Breast epithelium (tissue), 4 donors: ENCODE data around the gene TTC23. TPM values are rescaled to one million over a fixed set of nuclear protein-coding genes. Genes with fewer than 3 reads are reported as not detected.

ENCODE experiments used
- DNase-seq, 2 donors: peaks; one replicate each; pipeline ENCODE4 v3.0.0-alpha.2; 2019; ENCODE audit warnings: low spot score in 2 of 2
- H3K27ac ChIP-seq, 2 donors: fragments of 200-600 bp; sonication (generic) in 1 of 2; one replicate each; pipeline ENCODE4 v1.5.1; 2016 to 2019; ENCODE audit warnings: mild to moderate bottlenecking in 1 of 2
- H3K27me3 ChIP-seq, 2 donors: fragments of 200-600 bp; sonication (generic) in 1 of 2; one replicate each; pipeline versions ENCODE4 v1.5.1 to v1.6.0; 2017 to 2019; ENCODE audit warnings: control low read depth in 1 of 2, mild to moderate bottlenecking in 1 of 2
- H3K36me3 ChIP-seq: fragments of 200-600 bp; one replicate; pipeline ENCODE4 v1.5.1; 2019
- H3K4me1 ChIP-seq, 2 donors: fragments of 200-600 bp; sonication (generic); one replicate each; pipeline ENCODE4 v1.5.1; 2016 to 2019; ENCODE audit warnings: control low read depth in 1 of 2
- H3K4me3 ChIP-seq, 3 donors: fragments of 200-600 bp; sonication (generic); 1 replicate in 2 of 3; 2 replicates in 1 of 3; pipeline ENCODE4 v1.5.1; 2016 to 2019; ENCODE audit warnings: mild to moderate bottlenecking in 3 of 3, moderate library complexity in 2 of 3
- H3K9me3 ChIP-seq, 2 donors: fragments of 200-600 bp; sonication (generic) in 1 of 2; one replicate each; pipeline ENCODE4 v1.5.1; 2016 to 2019; ENCODE audit warnings: control low read depth in 1 of 2
- CTCF ChIP-seq, 3 donors: fragments of 450-650 bp; IDR thresholded peaks; one replicate each; pipeline ENCODE4 v1.5.1; 2016 to 2017; ENCODE audit warnings: antibody characterized with exemption in 3 of 3, mild to moderate bottlenecking in 3 of 3, moderate library complexity in 3 of 3
- POLR2A ChIP-seq: fragments of 450-650 bp; IDR thresholded peaks from one replicate; pipeline ENCODE4 v1.6.1; 2016; ENCODE audit warnings: antibody characterized with exemption, mild to moderate bottlenecking, moderate library complexity
- POLR2AphosphoS5 ChIP-seq, 3 donors: sonication (generic); formaldehyde crosslinking; IDR thresholded peaks; one replicate each; pipeline ENCODE4 v1.6.1; 2017; ENCODE audit warnings: antibody characterized with exemption in 3 of 3
- intact Hi-C: fragments of 100-400 bp; cut with DNase I; formaldehyde crosslinking; loops from one replicate; pipeline ENCODE4 v1.15.1; 2023; ENCODE audit warnings: low total_unique reads
- total RNA-seq, 3 donors: library from RNA; depleted of rRNA; stranded (reverse); fragments of >200 nt; gene quantifications; one replicate each; pipeline ENCODE4 v1.1.0, GENCODE V29; 2016

TTC23 gene
- total RNA-seq, 3 donors from 2014 or later = 19.2 to 43.9 (median 29.5) TPM

- no peaks in the 10 kb centered on the region for H3K9me3 ChIP-seq
- TF ChIP-seq POLR2A = no peak
- TF ChIP-seq POLR2AphosphoS5 (IDR thresholded peaks at IDR 0.05) = no peak
- TF ChIP-seq CTCF (IDR thresholded peaks at IDR 0.05) = no peak
- H3K4me1 ChIP-seq = no peaks in the 10 kb centered on the region
- H3K4me3 ChIP-seq = no peak overlapping the region
- intact Hi-C loops = no loop called here
- no peaks in the 10 kb centered on the region for H3K36me3 ChIP-seq
- DNase-seq = no peak
- no peaks in the 10 kb centered on the region for H3K27me3 ChIP-seq
- peak overlapping the region in 1 of 2 donors; percentile 18 for H3K27ac ChIP-seq
Observed at GRCh38 chr15:99264125-99264524, 14.7 kb upstream of the TTC23 start.

- Histone ChIP-seq H3K27ac (no peak overlapping the region), H3K4me1 (peaks cover 0 to 9% of the 10 kb centered on the region in 2 donors), H3K27me3 (no peaks in the 10 kb centered on the region), H3K9me3 (no peaks in the 10 kb centered on the region), H3K4me3 (no peak overlapping the region), H3K36me3 (no peaks in the 10 kb centered on the region)
- TF ChIP-seq POLR2A = no peak
- no peak for DNase-seq
- intact Hi-C loops = no loop called here
Observed at GRCh38 chr15:99257107-99257750, 7.8 kb upstream of the TTC23 start.

- H3K27ac ChIP-seq = peak overlapping the region in 1 of 2 donors; percentile 8
- peaks cover 0 to 13% of the 10 kb centered on the region in 2 donors for H3K4me1 ChIP-seq
- TF ChIP-seq POLR2AphosphoS5 (IDR thresholded peaks at IDR 0.05) (no peak), CTCF (IDR thresholded peaks at IDR 0.05) (peak in 1 of 3 donors; percentile 9)
- H3K36me3 ChIP-seq = no peaks in the 10 kb centered on the region
- H3K4me3 ChIP-seq = no peak overlapping the region
- intact Hi-C loops = no loop called here
- DNase-seq = no peak
- H3K9me3 ChIP-seq = no peaks in the 10 kb centered on the region
- H3K27me3 ChIP-seq = no peaks in the 10 kb centered on the region
Observed at GRCh38 chr15:99253381-99254090, 4.2 kb upstream of the TTC23 start.

GRCh38 chr15:99252326-99252725, 2.9 kb upstream of the TTC23 start:
- Histone ChIP-seq H3K4me3 (peak overlapping the region; percentile 73 to 79 (median 79)), H3K36me3 (no peaks in the 10 kb centered on the region), H3K9me3 (no peaks in the 10 kb centered on the region), H3K27ac (peak overlapping the region; percentile 92 to 93), H3K27me3 (no peaks in the 10 kb centered on the region), H3K4me1 (peaks cover 0 to 13% of the 10 kb centered on the region in 2 donors)
- no peak for TF ChIP-seq POLR2A
- TF ChIP-seq CTCF (IDR thresholded peaks at IDR 0.05) = no peak
- no peak for TF ChIP-seq POLR2AphosphoS5 (IDR thresholded peaks at IDR 0.05)
- DNase-seq = no peak
- intact Hi-C loops = no loop called here

- TF ChIP-seq POLR2AphosphoS5 (IDR thresholded peaks at IDR 0.05) (peak; percentile 90 to 98 (median 96)), CTCF (IDR thresholded peaks at IDR 0.05) (no peak), POLR2A (peak; percentile 91)
- no peaks in the 10 kb centered on the region for H3K36me3 ChIP-seq
- H3K27ac ChIP-seq = peak within 1 kb of the TSS; percentile 92 to 93
- DNase-seq = peak; percentile 98 to 99
- no peaks in the 10 kb centered on the region for H3K9me3 ChIP-seq
- no peaks in the 10 kb centered on the region for H3K27me3 ChIP-seq
- intact Hi-C loops = no loop called here
- H3K4me3 ChIP-seq = peak within 1 kb of the TSS; percentile 73 to 79 (median 79)
- H3K4me1 ChIP-seq = peaks cover 0 to 13% of the 10 kb centered on the region in 2 donors
Observed at GRCh38 chr15:99250857-99251841, 1.8 kb upstream of the TTC23 start, which contains the start of gene LRRC28. TSS of gene LRRC28 (plus strand) at chr15:99251481. CDS start at chr15:99255958, 4,477 bp downstream.
